Astrocyte (in vitro differentiated cells and primary cell): ENCODE data around the gene PPP2R2B. TPM values are rescaled to one million over a fixed set of nuclear protein-coding genes. Genes with fewer than 3 reads are reported as not detected.

Experiments used
- DNase-seq: peaks from one replicate; pipeline ENCODE4 v3.0.0-alpha.2; 2010; ENCODE audit warnings: low read depth
- FAIRE-seq: peaks from 2 replicates; lab custom pipeline; 2011; peaks lifted over from hg19 to GRCh38; lab: Jason Lieb, UNC
- H2AFZ ChIP-seq: 2 replicates; pipeline ENCODE4 v1.6.0; 2012; ENCODE audit warnings: low read depth, low read length, inconsistent platforms
- H3K27ac ChIP-seq: 2 replicates; pipeline ENCODE4 v1.5.1; 2011; ENCODE audit warnings: low read depth, low read length, inconsistent platforms
- H3K27me3 ChIP-seq: 2 replicates; pipeline ENCODE4 v1.6.0; 2011; ENCODE audit warnings: low read length, inconsistent platforms; ENCODE audit not compliant: insufficient read depth
- H3K36me3 ChIP-seq: 2 replicates; pipeline ENCODE4 v1.5.1; 2011; ENCODE audit warnings: low read length, inconsistent platforms; ENCODE audit not compliant: insufficient read depth
- H3K4me1 ChIP-seq: 2 replicates; pipeline ENCODE4 v1.5.1; 2011; ENCODE audit warnings: low read length, inconsistent platforms; ENCODE audit not compliant: insufficient read depth
- H3K4me2 ChIP-seq: 2 replicates; pipeline ENCODE4 v1.6.0; 2012; ENCODE audit warnings: low read length, inconsistent platforms
- H3K4me3 ChIP-seq: 2 replicates; pipeline ENCODE4 v1.5.1; 2011; ENCODE audit warnings: low read depth, mild to moderate bottlenecking, low read length, inconsistent platforms; ENCODE audit not compliant: insufficient read depth
- H3K79me2 ChIP-seq: 2 replicates; pipeline ENCODE4 v1.6.0; 2012; ENCODE audit warnings: mild to moderate bottlenecking, low read length, inconsistent platforms; ENCODE audit not compliant: insufficient read depth
- H3K9ac ChIP-seq: 2 replicates; pipeline ENCODE4 v1.6.0; 2012; ENCODE audit warnings: mild to moderate bottlenecking, low read length, inconsistent platforms
- H3K9me3 ChIP-seq: 2 replicates; pipeline ENCODE4 v1.5.1; 2012; ENCODE audit warnings: low read depth, mild to moderate bottlenecking, low read length, inconsistent platforms; ENCODE audit not compliant: insufficient read depth
- H4K20me1 ChIP-seq: 2 replicates; pipeline ENCODE4 v1.6.0; 2012; ENCODE audit warnings: low read length, inconsistent platforms; ENCODE audit not compliant: insufficient read depth
- H3K27ac Mint-ChIP-seq: one replicate; pipeline ENCODE4 v1.8.0; 2021; ENCODE audit warnings: mild to moderate bottlenecking, mixed read lengths; ENCODE audit not compliant: unreplicated experiment
- H3K27me3 Mint-ChIP-seq: one replicate; pipeline ENCODE4 v1.8.0; 2021; ENCODE audit warnings: low read depth, mixed read lengths; ENCODE audit not compliant: unreplicated experiment
- H3K36me3 Mint-ChIP-seq: one replicate; pipeline ENCODE4 v1.8.0; 2021; ENCODE audit warnings: low read depth, mixed read lengths; ENCODE audit not compliant: unreplicated experiment
- H3K4me1 Mint-ChIP-seq: one replicate; pipeline ENCODE4 v1.8.0; 2021; ENCODE audit warnings: low read depth, mixed read lengths; ENCODE audit not compliant: unreplicated experiment
- H3K4me3 Mint-ChIP-seq: one replicate; pipeline ENCODE4 v1.8.0; 2021; ENCODE audit warnings: mild to moderate bottlenecking, moderate library complexity, mixed read lengths; ENCODE audit not compliant: unreplicated experiment
- H3K9me3 Mint-ChIP-seq: one replicate; pipeline ENCODE4 v1.8.0; 2021; ENCODE audit warnings: mild to moderate bottlenecking, mixed read lengths; ENCODE audit not compliant: unreplicated experiment
- EZH2 ChIP-seq: IDR thresholded peaks from 2 replicates; pipeline ENCODE4 v1.6.1; 2012; ENCODE audit warnings: mild to moderate bottlenecking, low read length, inconsistent platforms; ENCODE audit not compliant: insufficient read depth
- total RNA-seq: library from RNA; stranded (reverse); gene quantifications from 2 replicates; pipeline ENCODE4 v1.2.1, GENCODE V29; 2021
- TF ChIP-seq, protein P1 (sequence below): IDR thresholded peaks from 2 replicates; pipeline ENCODE4 v1.5.1; 2011; ENCODE audit warnings: low read depth, mild to moderate bottlenecking, inconsistent platforms, low read length, moderate library complexity; ENCODE audit not compliant: insufficient read depth

The PPP2R2B gene
- total RNA-seq, 1 donor from 2014 or later = 5.2 TPM

DNA sequence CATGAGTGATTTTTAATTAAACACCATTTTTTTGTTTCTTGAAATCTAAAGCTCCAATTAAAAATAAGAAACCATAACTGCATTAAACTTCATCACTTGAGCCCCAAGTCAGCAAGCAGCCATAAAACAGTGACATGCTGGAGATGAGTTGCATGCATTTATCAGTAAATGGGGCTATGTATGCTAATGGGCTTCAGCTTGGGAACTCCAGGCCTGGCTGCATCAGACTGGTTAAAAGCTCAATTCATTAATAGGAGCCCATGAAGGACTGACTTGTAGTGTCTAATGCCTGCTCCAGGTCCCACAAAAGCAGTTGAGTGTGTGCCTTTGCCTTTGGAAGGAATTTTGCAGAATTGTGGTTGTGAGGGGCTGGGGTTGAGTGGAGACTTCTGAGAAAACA lies 328.9 kb downstream of the PPP2R2B start:
- Histone ChIP-seq H3K27ac (no peak overlapping the region), H3K9me3 (no peaks in the 10 kb centered on the region), H3K4me3 (no peak overlapping the region), H3K4me1 (no peaks in the 10 kb centered on the region), H3K27me3 (no peaks in the 10 kb centered on the region), H4K20me1 (no peaks in the 10 kb centered on the region), H3K36me3 (no peaks in the 10 kb centered on the region), H3K4me2 (no peak overlapping the region), H2AFZ (no peak overlapping the region), H3K9ac (no peak overlapping the region), H3K79me2 (no peaks in the 10 kb centered on the region)
- DNase-seq (no peak), FAIRE-seq (no peak)
- Mint-ChIP-seq H3K4me1 (no peaks in the 10 kb centered on the region), H3K27ac (no peak overlapping the region), H3K4me3 (no peak overlapping the region), H3K9me3 (no peaks in the 10 kb centered on the region), H3K36me3 (no peaks in the 10 kb centered on the region), H3K27me3 (peaks cover 2% of the 10 kb centered on the region)
- TF ChIP-seq, protein P1, sequence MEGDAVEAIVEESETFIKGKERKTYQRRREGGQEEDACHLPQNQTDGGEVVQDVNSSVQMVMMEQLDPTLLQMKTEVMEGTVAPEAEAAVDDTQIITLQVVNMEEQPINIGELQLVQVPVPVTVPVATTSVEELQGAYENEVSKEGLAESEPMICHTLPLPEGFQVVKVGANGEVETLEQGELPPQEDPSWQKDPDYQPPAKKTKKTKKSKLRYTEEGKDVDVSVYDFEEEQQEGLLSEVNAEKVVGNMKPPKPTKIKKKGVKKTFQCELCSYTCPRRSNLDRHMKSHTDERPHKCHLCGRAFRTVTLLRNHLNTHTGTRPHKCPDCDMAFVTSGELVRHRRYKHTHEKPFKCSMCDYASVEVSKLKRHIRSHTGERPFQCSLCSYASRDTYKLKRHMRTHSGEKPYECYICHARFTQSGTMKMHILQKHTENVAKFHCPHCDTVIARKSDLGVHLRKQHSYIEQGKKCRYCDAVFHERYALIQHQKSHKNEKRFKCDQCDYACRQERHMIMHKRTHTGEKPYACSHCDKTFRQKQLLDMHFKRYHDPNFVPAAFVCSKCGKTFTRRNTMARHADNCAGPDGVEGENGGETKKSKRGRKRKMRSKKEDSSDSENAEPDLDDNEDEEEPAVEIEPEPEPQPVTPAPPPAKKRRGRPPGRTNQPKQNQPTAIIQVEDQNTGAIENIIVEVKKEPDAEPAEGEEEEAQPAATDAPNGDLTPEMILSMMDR = no peak
- no peak for TF ChIP-seq EZH2

DNA sequence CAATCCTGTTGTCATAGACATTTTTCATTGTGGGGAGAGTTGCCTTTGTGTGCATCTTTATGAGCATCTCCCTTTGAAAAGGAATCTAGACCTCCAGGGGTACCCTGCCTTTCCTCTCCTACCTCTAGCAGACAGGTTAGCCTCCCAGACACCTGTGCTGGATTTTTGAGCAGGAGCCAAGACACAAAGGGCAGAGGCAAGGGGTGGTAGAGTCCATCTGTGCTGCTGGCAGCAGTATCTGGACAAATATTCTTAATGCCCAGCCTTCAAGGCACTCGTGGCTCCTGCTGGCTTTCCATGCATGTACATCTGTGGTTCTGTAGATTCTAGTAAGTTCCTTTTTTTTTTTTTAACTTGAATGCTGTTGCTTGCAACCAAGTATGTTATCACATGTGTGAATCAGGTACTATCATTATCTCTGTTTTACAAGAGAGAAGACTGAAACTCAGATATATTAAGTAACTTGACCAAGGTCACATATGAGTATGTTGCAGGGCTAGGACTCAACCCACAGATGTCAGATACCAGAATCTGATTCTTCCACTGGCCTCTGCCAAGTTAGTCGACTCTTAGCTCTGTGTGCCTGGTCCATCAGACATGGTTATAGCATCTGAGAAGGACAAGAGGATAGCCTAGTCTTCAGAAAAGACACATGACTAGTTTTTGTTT lies 329.6 kb downstream of the PPP2R2B start:
- Mint-ChIP-seq H3K4me3 (no peak overlapping the region), H3K4me1 (no peaks in the 10 kb centered on the region), H3K9me3 (no peaks in the 10 kb centered on the region), H3K36me3 (no peaks in the 10 kb centered on the region), H3K27me3 (peaks cover 2% of the 10 kb centered on the region), H3K27ac (no peak overlapping the region)
- Histone ChIP-seq H3K79me2 (no peaks in the 10 kb centered on the region), H3K9ac (no peak overlapping the region), H3K4me2 (no peak overlapping the region), H3K4me3 (no peak overlapping the region), H3K36me3 (no peaks in the 10 kb centered on the region), H3K9me3 (no peaks in the 10 kb centered on the region), H3K27ac (no peak overlapping the region), H4K20me1 (no peaks in the 10 kb centered on the region), H2AFZ (no peak overlapping the region), H3K27me3 (no peaks in the 10 kb centered on the region), H3K4me1 (no peaks in the 10 kb centered on the region)
- TF ChIP-seq, protein P1 = no peak
- TF ChIP-seq EZH2 = no peak
- DNase-seq (no peak), FAIRE-seq (no peak)

DNA sequence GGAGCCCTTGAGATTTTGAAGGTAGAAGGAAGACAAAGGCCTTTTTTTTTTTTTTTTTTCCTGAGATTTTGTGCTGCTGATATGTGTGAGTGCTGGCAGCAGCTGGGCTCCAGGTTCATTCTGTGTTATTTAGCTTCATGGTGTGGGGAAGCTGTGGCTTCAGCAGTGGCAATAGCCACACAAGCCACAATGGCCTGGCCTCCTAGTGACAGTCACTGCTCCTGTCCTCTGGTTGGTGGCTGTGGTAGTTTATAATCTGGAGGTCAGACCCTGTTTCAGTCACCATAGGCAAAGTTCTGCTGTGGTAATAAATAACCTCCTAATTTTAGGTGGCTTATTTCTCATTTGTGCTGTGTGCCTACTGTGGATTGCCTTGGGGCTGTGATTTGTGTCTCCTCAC lies 334.3 kb downstream of the PPP2R2B start:
- Mint-ChIP-seq H3K27ac (no peak overlapping the region), H3K4me1 (peaks cover 5% of the 10 kb centered on the region), H3K36me3 (no peaks in the 10 kb centered on the region), H3K4me3 (no peak overlapping the region), H3K9me3 (no peaks in the 10 kb centered on the region), H3K27me3 (peaks cover 2% of the 10 kb centered on the region)
- Histone ChIP-seq H3K9me3 (no peaks in the 10 kb centered on the region), H2AFZ (no peak overlapping the region), H4K20me1 (no peaks in the 10 kb centered on the region), H3K27ac (no peak overlapping the region), H3K36me3 (no peaks in the 10 kb centered on the region), H3K9ac (no peak overlapping the region), H3K4me2 (no peak overlapping the region), H3K27me3 (no peaks in the 10 kb centered on the region), H3K4me3 (no peak overlapping the region), H3K4me1 (no peaks in the 10 kb centered on the region), H3K79me2 (no peaks in the 10 kb centered on the region)
- FAIRE-seq (no peak), DNase-seq (no peak)
- TF ChIP-seq, protein P1 = no peak
- TF ChIP-seq EZH2 = no peak
